Fibroblast of skin of left biceps (primary cell): ENCODE data around the gene C5orf24.
"Not testable (repeated sequence)": the region's sequence is repeated elsewhere in the genome, so short reads cannot be mapped to it uniquely, and the experiment has no call there.

Experiments used
- DNase-seq, 2 experiments: peaks; one replicate each; pipeline ENCODE4 v3.0.0-alpha.2; 2013; ENCODE audit warnings: low read depth in 2 of 2

Gene C5orf24

DNA sequence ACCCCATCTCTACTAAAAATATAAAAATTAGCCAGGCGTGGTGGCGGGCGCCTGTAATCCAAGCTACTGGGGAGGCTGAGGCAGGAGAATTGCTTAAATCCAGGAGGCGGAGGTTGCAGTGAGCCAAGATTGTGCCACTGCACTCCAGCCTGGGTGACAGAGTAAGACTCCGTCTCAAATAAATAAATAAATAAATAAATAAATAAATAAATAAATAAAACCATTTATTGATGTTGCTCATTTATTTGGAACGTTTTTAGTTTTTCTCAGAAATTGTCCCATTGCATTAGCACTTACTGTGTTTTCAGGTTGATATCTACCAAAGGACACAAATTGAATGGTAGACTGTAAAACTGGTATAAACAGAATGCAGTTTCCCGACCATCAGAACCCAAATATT lies 10.7 kb downstream of the C5orf24 start:
- DNase-seq: not testable (repeated sequence)

- no peak for DNase-seq
Observed at GRCh38 chr5:134857401-134857800, 11.6 kb downstream of the C5orf24 start.

GRCh38 chr5:134864707-134865106 lies 18.9 kb downstream of the C5orf24 start:
- DNase-seq: no peak

- no peak for DNase-seq
Observed at GRCh38 chr5:134873494-134873893, 27.7 kb downstream of the C5orf24 start.

DNA sequence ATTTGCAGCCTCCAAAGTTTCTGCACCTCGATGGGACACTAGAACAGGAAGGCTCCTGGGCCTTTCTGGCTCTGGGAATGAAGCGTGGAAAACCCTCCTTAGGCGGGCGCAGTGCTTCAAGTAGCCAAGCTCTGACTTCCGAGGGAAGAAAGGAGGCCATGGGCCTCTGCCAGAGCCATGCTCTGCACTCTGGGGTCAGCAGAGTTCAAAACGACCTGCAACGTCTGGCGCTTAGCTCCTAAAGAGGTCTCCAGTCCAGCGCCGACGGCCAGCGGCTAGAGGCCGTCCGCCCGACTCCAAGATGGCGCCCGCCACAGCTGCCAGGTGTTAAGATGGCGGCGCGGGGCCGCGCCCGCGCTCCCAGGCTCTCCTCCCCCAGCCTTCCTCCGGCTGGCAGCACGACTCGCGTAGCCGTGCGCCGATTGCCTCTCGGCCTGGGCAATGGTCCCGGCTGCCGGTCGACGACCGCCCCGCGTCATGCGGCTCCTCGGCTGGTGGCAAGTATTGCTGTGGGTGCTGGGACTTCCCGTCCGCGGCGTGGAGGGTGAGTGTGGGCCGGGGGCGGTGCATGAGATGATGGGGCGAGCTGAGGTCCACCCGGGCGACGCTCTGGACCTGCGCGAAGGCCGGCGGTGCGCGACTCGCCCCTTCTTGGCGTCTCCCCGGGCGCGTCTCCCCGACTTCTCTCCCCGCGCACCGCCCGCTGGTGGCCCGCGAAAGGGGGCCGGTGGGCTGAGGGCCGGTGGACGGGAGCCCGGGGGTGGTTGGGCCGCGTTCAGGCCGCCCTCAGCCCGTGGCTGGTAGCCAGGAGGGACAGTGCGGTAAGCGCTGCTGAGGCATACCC lies 28.4 kb downstream of the C5orf24 start, which contains the start of gene TXNDC15:
TSS of gene TXNDC15 (plus strand) at position 385 of the 844 bp plus-strand sequence. CDS start at position 442, 57 bp downstream.
- peak; percentile 51 to 58 for DNase-seq

DNA sequence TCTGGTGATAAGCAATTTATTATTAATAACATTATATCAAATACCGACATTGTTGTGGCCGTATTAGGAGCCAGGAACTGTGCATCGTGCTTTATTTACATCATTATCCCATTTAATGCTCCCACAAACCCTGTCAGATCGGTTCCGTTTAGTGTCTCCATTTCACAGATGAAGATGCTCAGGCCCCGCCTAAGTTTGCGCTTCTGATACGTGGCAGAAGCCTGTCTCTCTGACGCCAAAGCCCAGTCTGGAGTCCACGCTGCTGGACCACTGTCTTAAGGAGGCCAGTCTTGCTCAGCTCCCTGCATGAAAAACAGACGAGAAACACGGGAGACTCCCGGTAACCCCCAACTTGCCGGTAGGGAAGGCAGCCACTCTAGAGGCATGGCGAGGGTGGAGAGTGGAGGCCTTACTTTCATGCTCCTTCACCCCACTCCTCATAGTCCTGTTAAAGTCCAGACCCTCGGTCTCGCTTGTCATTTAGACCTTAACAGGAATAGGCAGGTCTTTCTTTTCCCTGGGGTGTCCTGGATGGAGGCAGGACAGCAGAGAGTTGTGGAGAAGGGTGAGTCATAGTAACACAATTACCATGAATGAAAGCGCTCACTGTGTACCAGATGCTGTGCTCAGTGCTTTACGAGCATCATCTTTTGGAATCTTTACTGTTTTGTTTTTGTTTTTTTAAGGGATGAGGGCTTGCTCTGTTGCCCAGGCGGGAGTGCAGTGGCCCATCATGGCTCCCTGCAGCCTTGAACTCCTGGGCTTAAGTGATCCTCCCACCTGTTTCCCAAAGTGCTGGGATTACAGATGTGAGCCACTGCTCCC lies 29.3 kb downstream of the C5orf24 start:
- peak; percentile 59 to 60 for DNase-seq

DNA sequence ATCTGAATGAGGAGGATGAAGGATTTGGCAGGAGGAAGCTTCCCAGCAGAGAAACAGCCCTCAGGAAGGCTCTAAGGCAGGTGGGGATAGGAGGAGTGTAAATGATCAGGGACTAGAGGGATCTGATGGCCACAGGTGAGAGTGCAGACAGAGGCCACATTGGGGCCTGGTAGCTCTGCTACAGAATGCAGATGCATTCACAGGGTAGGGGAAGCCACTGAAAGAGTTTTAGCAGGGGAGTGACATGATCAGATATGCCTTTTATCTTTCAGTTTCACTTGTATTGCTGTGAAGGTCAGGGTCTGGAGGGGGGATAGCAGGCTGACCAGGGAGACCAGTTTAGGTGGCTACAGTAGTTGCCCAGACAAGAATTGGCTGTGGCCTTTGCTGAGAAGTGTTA lies 31.4 kb downstream of the C5orf24 start:
- DNase-seq: no peak

GRCh38 chr5:134878403-134878802 lies 32.6 kb downstream of the C5orf24 start:
- no peak for DNase-seq

DNA sequence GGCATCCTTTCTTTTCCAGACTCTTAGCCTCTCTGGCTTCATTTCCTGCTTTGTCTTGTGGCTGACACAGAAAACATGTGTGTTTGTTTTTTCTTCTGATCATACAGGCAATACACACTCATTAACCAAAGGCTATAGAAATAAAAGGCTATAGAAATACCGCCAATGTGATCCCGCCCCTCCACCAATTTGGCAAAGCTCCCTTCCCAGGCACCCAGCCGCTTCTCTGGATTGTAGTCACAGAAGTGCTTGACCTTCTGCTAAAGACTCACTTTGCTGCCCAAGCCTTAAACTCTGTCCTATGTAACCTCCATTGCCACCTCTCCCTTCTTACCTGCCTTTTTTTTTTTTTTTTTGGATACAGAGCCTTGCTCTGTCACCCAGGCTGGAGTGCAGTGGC lies 33.7 kb downstream of the C5orf24 start:
- no peak for DNase-seq

DNA sequence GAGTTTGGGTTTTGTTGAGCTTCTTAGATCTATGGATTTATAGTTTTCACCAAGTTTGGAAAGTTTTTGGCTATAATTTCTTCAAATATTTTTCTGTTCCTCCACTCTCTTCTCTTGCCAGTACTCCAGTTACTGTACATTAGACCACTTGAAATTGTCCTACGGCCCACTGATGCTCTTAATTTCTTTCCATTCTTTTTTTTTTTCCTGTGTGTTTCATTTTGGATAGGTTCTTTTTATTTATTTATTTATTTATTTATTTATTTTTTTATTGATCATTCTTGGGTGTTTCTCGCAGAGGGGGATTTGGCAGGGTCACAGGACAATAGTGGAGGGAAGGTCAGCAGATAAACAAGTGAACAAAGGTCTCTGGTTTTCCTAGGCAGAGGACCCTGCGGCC lies 35.2 kb downstream of the C5orf24 start:
- not testable (repeated sequence) for DNase-seq

GRCh38 chr5:134881711-134882110 lies 35.9 kb downstream of the C5orf24 start:
- DNase-seq: not testable (repeated sequence)

GRCh38 chr5:134887593-134888159 lies 41.9 kb downstream of the C5orf24 start:
- no peak for DNase-seq

- DNase-seq: no peak
Observed at GRCh38 chr5:134889335-134889734, 43.6 kb downstream of the C5orf24 start.

DNA sequence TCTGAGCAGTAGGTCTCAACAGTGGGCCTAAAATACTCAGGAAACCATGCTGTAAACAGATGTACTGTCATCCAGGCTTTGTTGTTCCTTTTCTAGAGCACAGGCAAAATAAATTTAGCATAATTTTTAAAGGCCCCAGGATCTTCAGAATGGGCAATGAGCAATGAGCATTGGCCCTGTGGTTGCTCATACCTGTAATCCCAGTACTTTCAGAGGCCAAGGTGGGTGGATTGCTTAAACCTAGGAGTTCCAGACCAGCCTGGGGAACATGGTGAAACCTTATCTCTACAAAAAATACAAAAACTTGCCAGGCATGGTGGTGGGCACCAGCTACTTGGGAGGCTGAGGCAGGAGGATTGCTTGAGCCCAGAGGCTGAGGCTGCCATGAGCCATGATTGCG lies 45.7 kb downstream of the C5orf24 start:
- no peak for DNase-seq

DNA sequence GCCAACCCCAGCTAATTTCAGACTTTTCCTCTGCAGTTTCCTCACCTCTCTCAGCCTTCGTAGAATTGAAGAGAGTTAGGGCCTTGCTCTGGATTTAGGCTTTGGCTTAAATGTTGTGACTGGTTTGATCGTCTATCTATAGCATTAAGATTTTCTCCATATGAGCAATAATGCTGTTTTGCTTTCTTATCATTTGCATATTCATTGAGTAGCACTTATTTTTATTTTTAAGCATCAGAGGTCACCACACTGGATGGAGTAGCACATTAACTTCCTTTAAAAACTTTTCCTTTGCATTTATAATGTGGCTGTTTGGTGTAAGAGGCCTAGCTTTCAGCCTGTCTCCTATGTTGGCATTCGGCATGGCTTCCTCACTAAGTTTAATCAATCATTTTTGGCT lies 46.5 kb downstream of the C5orf24 start:
- no peak for DNase-seq

GRCh38 chr5:134892926-134893325 lies 47.2 kb downstream of the C5orf24 start:
- DNase-seq: no peak

GRCh38 chr5:134893748-134894505 lies 48.2 kb downstream of the C5orf24 start:
- no peak for DNase-seq

- DNase-seq: no peak
Observed at GRCh38 chr5:134902071-134902801, 56.5 kb downstream of the C5orf24 start.

GRCh38 chr5:134904610-134905245 lies 59.0 kb downstream of the C5orf24 start, which contains the start of gene PCBD2:
TSS of gene PCBD2 (plus strand) at chr5:134905131. CDS start at chr5:134905140, 9 bp downstream.
- peak; percentile 62 to 68 for DNase-seq
